Activated T-cell treated with anti-CD3 and anti-CD28 coated beads for 4 hours (primary cell): Measurements from ENCODE around the gene CD59.
"Not testable (repeated sequence)": the region's sequence is repeated elsewhere in the genome, so short reads cannot be mapped to it uniquely, and the experiment has no call there.

Source experiments
- DNase-seq: peaks from one replicate; pipeline ENCODE4 v3.0.0-alpha.2; 2020

CD59 gene

GRCh38 chr11:33692541-33692940 lies 43.7 kb downstream of the CD59 start:
- DNase-seq, result no peak

GRCh38 chr11:33692013-33692504 lies 44.2 kb downstream of the CD59 start:
- no peak for DNase-seq

- no peak for DNase-seq
These were observed 45.0 kb downstream of the CD59 start for GRCh38 chr11:33691066-33691864.

- DNase-seq, result no peak
These were observed 45.7 kb downstream of the CD59 start for GRCh38 chr11:33690290-33691065.

- DNase-seq, result no peak
These were observed 46.7 kb downstream of the CD59 start for GRCh38 chr11:33689501-33689900.

- DNase-seq, result no peak
These were observed 47.1 kb downstream of the CD59 start for GRCh38 chr11:33689085-33689484.

GRCh38 chr11:33687733-33688479 lies 48.3 kb downstream of the CD59 start:
- no peak for DNase-seq

- DNase-seq, result no peak
These were observed 51.1 kb downstream of the CD59 start for GRCh38 chr11:33685082-33685481.

GRCh38 chr11:33684003-33684706 lies 52.1 kb downstream of the CD59 start:
- no peak for DNase-seq

- DNase-seq, result no peak
These were observed 53.8 kb downstream of the CD59 start for GRCh38 chr11:33682446-33682845.

GRCh38 chr11:33682019-33682418 lies 54.2 kb downstream of the CD59 start:
- no peak for DNase-seq

GRCh38 chr11:33678616-33679015 lies 57.6 kb downstream of the CD59 start:
- DNase-seq, result not testable (repeated sequence)

- no peak for DNase-seq
These were observed 62.0 kb downstream of the CD59 start for GRCh38 chr11:33674035-33674814.

- DNase-seq, result no peak
These were observed 64.0 kb downstream of the CD59 start for GRCh38 chr11:33672273-33672672.

- no peak for DNase-seq
These were observed 65.8 kb downstream of the CD59 start for GRCh38 chr11:33670250-33671011.

GRCh38 chr11:33669598-33670249 lies 66.5 kb downstream of the CD59 start:
- no peak for DNase-seq

- DNase-seq, result no peak
These were observed 67.1 kb downstream of the CD59 start for GRCh38 chr11:33668951-33669596.

GRCh38 chr11:33668468-33668825 lies 67.8 kb downstream of the CD59 start:
- DNase-seq, result no peak

- no peak for DNase-seq
These were observed 68.3 kb downstream of the CD59 start for GRCh38 chr11:33667819-33668467.
